OCI-LY3 (cell line): ENCODE results near the gene GADL1.

Experiments used
- H2AFZ ChIP-seq: fragments of 200-600, 300-600 bp; shearing (Covaris generic); 2 replicates; pipeline ENCODE4 v1.6.0; 2014; ENCODE audit warnings: antibody characterized with exemption, low read depth, low read length
- H3K27ac ChIP-seq: fragments of 200-600, 300-600 bp; sonication (generic); 2 replicates; pipeline ENCODE4 v1.5.1; 2014; ENCODE audit warnings: mild to moderate bottlenecking, low read length, moderate library complexity, mixed read lengths
- H3K27me3 ChIP-seq: fragments of 200-600, 300-600 bp; sonication (generic); 2 replicates; pipeline ENCODE4 v1.6.1; 2014; ENCODE audit warnings: low read depth, low read length, mixed read lengths
- H3K36me3 ChIP-seq: fragments of 200-600, 300-600 bp; sonication (generic); replicated peaks from 2 replicates; pipeline ENCODE3; 2014; ENCODE audit warnings: low read depth, low read length, mixed read lengths
- H3K4me1 ChIP-seq: fragments of 300-600, 200-600 bp; sonication (generic); 2 replicates; pipeline ENCODE4 v1.6.1; 2014; ENCODE audit warnings: low read length, mixed read lengths
- H3K4me2 ChIP-seq: fragments of 200-600, 300-600 bp; sonication (generic); 2 replicates; pipeline ENCODE4 v1.6.1; 2014; ENCODE audit warnings: low read length, mixed read lengths
- H3K4me3 ChIP-seq: fragments of 300-600, 200-600 bp; sonication (generic); 2 replicates; pipeline ENCODE4 v1.5.1; 2014; ENCODE audit warnings: antibody characterized with exemption, mild to moderate bottlenecking, low read length, moderate library complexity
- H3K79me2 ChIP-seq: fragments of 300-600, 200-600 bp; shearing (Covaris generic); 2 replicates; pipeline ENCODE4 v1.6.1; 2014; ENCODE audit warnings: mild to moderate bottlenecking, low read length, mixed read lengths
- H3K9ac ChIP-seq: fragments of 300-600, 200-600 bp; shearing (Covaris generic); 2 replicates; pipeline ENCODE4 v1.6.0; 2014; ENCODE audit warnings: mild to moderate bottlenecking, low read length, moderate library complexity
- H3K9me3 ChIP-seq: fragments of 200-600, 300-600 bp; shearing (Covaris generic); 2 replicates; pipeline ENCODE4 v1.6.1; 2014; ENCODE audit warnings: low read length, mixed read lengths; ENCODE audit not compliant: insufficient read depth
- H4K20me1 ChIP-seq: fragments of 200-600, 300-600 bp; sonication (generic); 2 replicates; pipeline ENCODE4 v1.6.1; 2016; ENCODE audit warnings: low read length, mixed read lengths; ENCODE audit not compliant: insufficient read depth
- CTCF ChIP-seq: fragments of 200-600, 300-600 bp; sonication (generic); IDR thresholded peaks from 2 replicates; pipeline ENCODE4 v1.5.1; 2014; ENCODE audit warnings: antibody characterized with exemption, low read length, low read depth
- EZH2phosphoT487 ChIP-seq: fragments of 200-600 bp; shearing (Covaris generic); IDR thresholded peaks from 2 replicates; pipeline ENCODE4 v1.6.1; 2018; ENCODE audit warnings: antibody characterized with exemption, mixed run types, low read depth

GADL1 gene

GRCh38 chr3:30696403-30696819, 198.1 kb downstream of the GADL1 start:
- no peak overlapping the region for H2AFZ ChIP-seq
- H3K4me2 ChIP-seq = no peak overlapping the region
- no peak overlapping the region for H3K9ac ChIP-seq
- H3K27ac ChIP-seq = no peak overlapping the region
- H3K4me3 ChIP-seq = no peak overlapping the region
- H3K9me3 ChIP-seq = no peaks in the 10 kb centered on the region
- H3K27me3 ChIP-seq = no peaks in the 10 kb centered on the region
- no peaks in the 10 kb centered on the region for H3K79me2 ChIP-seq
- TF ChIP-seq EZH2phosphoT487 (no peak), CTCF (no peak)
- H3K4me1 ChIP-seq = peaks cover 3% of the 10 kb centered on the region; the same call in 1 of the 2 replicates
- no peaks in the 10 kb centered on the region for H4K20me1 ChIP-seq
- H3K36me3 ChIP-seq = peaks cover 10% of the 10 kb centered on the region

DNA sequence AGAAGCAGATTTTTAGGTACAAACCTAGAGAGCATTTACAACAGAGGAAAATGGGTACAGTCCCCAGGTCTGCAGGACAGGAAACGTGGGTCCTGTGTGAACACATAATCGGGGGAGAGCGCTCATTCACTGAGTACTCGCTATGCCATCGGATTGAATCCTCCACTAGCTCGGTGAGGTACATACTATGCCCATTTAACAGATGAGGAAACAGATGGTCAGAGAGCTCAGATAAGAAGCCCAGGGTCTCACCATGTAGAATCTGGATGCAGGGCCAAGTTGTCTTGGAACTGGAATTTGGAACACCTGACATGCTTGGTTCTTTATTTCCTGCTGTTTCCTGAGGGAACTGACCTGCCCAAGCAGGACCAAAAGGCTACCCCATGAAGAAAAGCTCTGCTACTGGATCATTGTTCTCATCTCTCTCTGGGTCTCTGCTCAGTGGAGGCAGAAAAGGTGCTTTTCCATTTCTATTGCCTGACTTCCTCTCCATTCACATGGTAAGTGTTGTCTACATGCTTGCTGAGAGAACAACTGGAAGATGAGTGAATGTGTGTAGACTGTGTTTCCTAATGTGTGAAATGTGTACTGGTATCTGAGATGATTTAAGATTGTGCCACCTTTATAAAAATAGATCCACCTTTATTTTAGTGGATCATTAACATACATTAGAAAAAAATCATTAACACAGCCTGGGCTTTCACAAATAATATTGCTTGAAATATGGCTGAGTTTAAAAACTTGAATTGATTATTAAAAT, 199.0 kb downstream of the GADL1 start:
- Histone ChIP-seq H3K4me3 (no peak overlapping the region), H3K36me3 (peaks cover 10% of the 10 kb centered on the region), H3K27ac (no peak overlapping the region)

DNA sequence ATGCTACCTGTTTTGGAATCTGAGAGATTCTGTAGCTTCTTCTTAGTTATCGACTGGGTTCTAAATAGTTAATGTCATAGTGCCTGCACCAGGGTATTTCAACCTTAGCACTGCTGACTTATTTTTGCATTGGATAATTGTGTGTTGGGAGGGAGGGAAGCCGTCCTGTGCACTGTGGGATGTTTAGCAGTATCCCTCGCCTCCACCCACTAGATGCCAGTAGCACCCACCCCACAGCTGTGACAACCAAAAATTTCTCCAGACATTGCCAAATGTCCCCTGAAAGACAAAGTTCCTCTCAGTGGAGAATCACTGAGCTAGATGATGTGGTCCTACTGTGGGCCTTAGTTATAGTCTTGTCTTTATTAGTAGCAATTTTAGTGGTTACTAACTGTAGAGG, 199.8 kb downstream of the GADL1 start:
- no peaks in the 10 kb centered on the region for H3K9me3 ChIP-seq
- no peak overlapping the region for H2AFZ ChIP-seq
- H3K36me3 ChIP-seq = peaks cover 16% of the 10 kb centered on the region
- H3K4me2 ChIP-seq = no peak overlapping the region
- no peaks in the 10 kb centered on the region for H3K27me3 ChIP-seq
- H3K79me2 ChIP-seq = no peaks in the 10 kb centered on the region
- H3K27ac ChIP-seq = no peak overlapping the region
- H3K9ac ChIP-seq = no peak overlapping the region
- peaks cover 13% of the 10 kb centered on the region for H3K4me1 ChIP-seq
- no peak for TF ChIP-seq EZH2phosphoT487
- TF ChIP-seq CTCF = no peak
- no peak overlapping the region for H3K4me3 ChIP-seq
- H4K20me1 ChIP-seq = no peaks in the 10 kb centered on the region

More for the DNA sequence above, 199.0 kb downstream of the GADL1 start:
- Histone ChIP-seq H3K27me3 (no peaks in the 10 kb centered on the region), H3K9ac (no peak overlapping the region), H3K9me3 (no peaks in the 10 kb centered on the region), H3K79me2 (no peaks in the 10 kb centered on the region), H4K20me1 (no peaks in the 10 kb centered on the region), H3K4me1 (peaks cover 5% of the 10 kb centered on the region), H2AFZ (no peak overlapping the region), H3K4me2 (no peak overlapping the region)
- no peak for TF ChIP-seq EZH2phosphoT487
- TF ChIP-seq CTCF = no peak

GRCh38 chr3:30694148-30694547, 200.3 kb downstream of the GADL1 start:
- H3K79me2 ChIP-seq = no peaks in the 10 kb centered on the region
- no peak overlapping the region for H3K4me2 ChIP-seq
- H3K9ac ChIP-seq = no peak overlapping the region
- peaks cover 16% of the 10 kb centered on the region for H3K36me3 ChIP-seq
- H3K27ac ChIP-seq = no peak overlapping the region
- no peaks in the 10 kb centered on the region for H3K9me3 ChIP-seq
- no peaks in the 10 kb centered on the region for H3K27me3 ChIP-seq
- no peaks in the 10 kb centered on the region for H4K20me1 ChIP-seq
- TF ChIP-seq CTCF = no peak
- no peak for TF ChIP-seq EZH2phosphoT487
- no peak overlapping the region for H3K4me3 ChIP-seq
- H2AFZ ChIP-seq = no peak overlapping the region
- H3K4me1 ChIP-seq = peaks cover 18% of the 10 kb centered on the region
